ENCODE results near the gene POLDIP3. TPM values are rescaled to one million over a fixed set of nuclear protein-coding genes. Genes with fewer than 3 reads are reported as not detected.

The POLDIP3 gene
- total RNA-seq, 1 donor from 2014 or later = 66.9 TPM

DNA sequence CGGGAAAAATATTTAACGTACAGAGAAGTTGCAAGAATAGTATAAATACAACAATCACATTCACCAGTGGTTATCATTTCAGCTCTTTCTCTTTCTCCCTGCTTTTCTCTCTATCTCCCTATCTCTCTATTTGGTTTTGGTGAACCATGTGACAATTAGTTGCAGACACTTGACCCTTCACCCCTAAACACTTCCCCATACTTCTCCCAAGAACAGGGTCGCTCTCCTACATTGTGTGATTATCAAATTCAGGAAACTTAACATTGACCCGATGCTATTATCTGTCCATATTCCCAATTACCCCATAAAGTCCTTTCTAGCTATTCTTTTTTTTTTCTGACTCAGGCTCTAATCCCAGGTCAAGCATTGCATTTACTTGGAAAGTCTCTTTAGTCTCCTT lies 39.3 kb upstream of the POLDIP3 start:
- ATAC-seq = no peak
- H3K4me1 ChIP-seq = no peaks in the 10 kb centered on the region
- TF ChIP-seq, protein P1, sequence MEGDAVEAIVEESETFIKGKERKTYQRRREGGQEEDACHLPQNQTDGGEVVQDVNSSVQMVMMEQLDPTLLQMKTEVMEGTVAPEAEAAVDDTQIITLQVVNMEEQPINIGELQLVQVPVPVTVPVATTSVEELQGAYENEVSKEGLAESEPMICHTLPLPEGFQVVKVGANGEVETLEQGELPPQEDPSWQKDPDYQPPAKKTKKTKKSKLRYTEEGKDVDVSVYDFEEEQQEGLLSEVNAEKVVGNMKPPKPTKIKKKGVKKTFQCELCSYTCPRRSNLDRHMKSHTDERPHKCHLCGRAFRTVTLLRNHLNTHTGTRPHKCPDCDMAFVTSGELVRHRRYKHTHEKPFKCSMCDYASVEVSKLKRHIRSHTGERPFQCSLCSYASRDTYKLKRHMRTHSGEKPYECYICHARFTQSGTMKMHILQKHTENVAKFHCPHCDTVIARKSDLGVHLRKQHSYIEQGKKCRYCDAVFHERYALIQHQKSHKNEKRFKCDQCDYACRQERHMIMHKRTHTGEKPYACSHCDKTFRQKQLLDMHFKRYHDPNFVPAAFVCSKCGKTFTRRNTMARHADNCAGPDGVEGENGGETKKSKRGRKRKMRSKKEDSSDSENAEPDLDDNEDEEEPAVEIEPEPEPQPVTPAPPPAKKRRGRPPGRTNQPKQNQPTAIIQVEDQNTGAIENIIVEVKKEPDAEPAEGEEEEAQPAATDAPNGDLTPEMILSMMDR (IDR thresholded peaks at IDR 0.05) = no peak
- intact Hi-C loops (cut with DNase I) = loop anchor here (10.0 kb wide), 2 partner anchors 61 to 161 kb away; no protein-coding TSS in a partner anchor
- no peaks in the 10 kb centered on the region for H3K36me3 ChIP-seq
- no peak for DNase-seq
- no peak overlapping the region for H3K27ac ChIP-seq
- no peaks in the 10 kb centered on the region for H3K27me3 ChIP-seq
- no peaks in the 10 kb centered on the region for H3K9me3 ChIP-seq
- H3K4me3 ChIP-seq = no peak overlapping the region

DNA sequence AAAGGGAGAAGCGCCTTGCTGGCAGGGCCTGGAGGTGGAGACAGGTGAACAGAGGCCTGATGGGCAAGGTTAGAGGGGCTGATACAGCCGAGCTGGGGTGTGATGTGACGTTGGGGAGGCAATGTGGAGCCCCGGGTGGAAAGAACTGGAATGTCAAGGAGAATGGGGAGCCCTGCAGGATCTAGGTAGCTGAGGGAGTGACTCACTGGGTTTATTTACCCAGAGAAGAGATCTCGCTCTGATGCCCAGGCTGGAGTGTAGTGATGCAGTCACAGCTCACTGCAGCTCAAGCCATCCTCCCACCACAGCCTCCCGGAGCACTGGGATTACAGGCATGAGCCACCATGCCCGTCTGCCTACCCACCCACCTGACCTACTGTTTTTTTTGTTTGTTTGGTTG lies 36.5 kb upstream of the POLDIP3 start:
- no peak overlapping the region for H3K27ac ChIP-seq
- H3K4me1 ChIP-seq = peaks cover 24% of the 10 kb centered on the region
- intact Hi-C loops (cut with DNase I) = loop anchor here (10.0 kb wide), 2 partner anchors 64 to 164 kb away; no protein-coding TSS in a partner anchor
- no peaks in the 10 kb centered on the region for H3K36me3 ChIP-seq
- H3K4me3 ChIP-seq = no peak overlapping the region
- ATAC-seq (no peak), DNase-seq (no peak)
- TF ChIP-seq, protein P1 (IDR thresholded peaks at IDR 0.05) = no peak
- H3K27me3 ChIP-seq = no peaks in the 10 kb centered on the region
- H3K9me3 ChIP-seq = no peaks in the 10 kb centered on the region

DNA sequence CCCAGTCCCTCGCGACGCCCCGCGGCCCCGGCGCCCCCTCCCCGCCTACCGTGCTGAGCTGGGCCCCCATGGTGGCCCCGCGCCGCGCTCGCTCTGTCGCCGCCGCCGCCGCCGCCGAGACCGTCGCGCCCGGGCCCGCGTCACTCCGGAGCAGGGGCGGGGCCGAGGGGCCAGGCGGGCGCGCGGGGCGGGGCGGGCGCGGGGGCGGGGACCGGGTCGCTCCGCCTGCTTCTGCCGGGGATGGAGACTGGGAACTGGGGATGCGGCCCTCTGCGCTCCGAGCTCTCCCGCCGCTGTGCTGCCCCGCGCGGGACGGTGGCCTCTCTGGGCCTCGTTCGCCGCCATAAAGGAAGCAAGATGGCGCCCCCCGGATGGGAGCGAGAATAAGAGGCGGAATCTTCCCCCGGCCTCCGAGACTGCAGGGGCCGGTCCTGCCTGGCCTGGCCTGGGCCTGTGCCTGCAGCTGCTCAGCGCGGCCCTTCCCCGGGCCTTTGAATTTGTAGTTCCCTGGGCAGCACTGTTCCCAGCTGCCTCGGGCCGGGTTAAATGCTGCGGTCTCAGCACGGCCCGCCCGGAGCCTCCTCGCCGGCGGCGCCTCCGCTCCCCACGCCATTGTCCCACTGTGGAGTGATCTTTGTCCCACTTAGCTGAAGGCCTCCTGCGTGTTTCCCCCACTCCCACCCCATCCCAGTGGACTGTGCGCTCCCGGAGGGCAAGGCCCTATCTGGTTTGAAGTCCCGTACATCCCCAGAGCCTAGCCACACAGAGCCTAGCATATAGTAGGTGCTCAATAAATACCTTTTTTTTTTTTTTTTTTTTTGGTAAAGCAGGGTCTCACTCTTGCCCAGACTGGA lies 34.8 kb upstream of the POLDIP3 start, which contains the start of gene CYB5R3:
TSS of gene CYB5R3 (minus strand) at position 147 of the 854 bp plus-strand sequence. CDS start at position 70, 77 bp downstream.
- ATAC-seq (peak; percentile 87), DNase-seq (peak; percentile 93)
- TF ChIP-seq, protein P1 (IDR thresholded peaks at IDR 0.05) = no peak
- intact Hi-C loops (cut with DNase I) = loop anchor here (10.0 kb wide), 2 partner anchors 65 to 165 kb away; no protein-coding TSS in a partner anchor
- Histone ChIP-seq H3K36me3 (no peaks in the 10 kb centered on the region), H3K9me3 (no peaks in the 10 kb centered on the region), H3K27me3 (no peaks in the 10 kb centered on the region), H3K4me3 (peak within 1 kb of the TSS; percentile 93), H3K4me1 (peaks cover 41% of the 10 kb centered on the region), H3K27ac (peak within 1 kb of the TSS; percentile 92)

DNA sequence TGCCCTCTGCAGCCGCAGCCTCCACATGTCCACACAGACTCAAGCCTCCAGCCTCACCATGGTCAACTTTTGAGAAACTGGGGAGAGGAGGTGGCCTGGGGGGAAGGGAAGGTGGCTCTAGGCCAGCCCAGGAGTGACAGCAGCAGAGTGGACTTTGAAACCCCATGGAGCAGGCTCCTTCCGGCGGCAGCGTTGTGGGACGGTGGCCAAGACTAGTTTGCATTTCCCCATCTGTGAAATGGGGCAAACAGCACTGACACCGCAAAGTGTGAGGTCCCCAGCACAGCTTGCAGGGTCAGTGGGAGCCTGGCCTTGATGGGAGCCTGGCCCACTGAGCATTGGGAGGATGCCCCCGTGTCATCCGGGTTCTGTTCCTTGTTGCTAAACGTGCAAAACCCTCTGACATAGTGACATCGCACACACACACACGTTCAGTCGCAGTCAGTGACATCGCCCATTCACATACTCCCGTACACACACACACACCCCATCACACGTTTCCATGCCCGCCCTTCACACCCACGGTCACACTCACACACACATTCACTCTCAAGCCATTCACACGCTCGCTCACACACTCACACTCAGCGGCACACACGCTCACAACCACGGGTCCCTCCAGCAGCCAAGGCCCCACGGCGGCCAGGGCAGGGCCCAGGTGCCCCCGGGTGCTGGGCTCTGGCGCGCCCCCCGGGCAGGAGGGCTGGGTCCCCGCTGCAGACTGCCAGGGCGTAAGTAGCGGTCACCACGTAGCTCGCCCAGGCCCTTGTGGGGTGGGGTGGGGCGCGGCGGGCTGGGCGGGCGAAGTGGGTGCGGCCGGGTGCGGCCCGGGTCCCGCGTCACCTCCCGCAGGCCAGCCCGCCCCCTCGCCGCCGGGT lies 33.9 kb upstream of the POLDIP3 start:
- peak overlapping the region; percentile 93 for H3K4me3 ChIP-seq
- DNase-seq (peak; percentile 87), ATAC-seq (peak; percentile 65)
- H3K36me3 ChIP-seq = no peaks in the 10 kb centered on the region
- no peaks in the 10 kb centered on the region for H3K27me3 ChIP-seq
- TF ChIP-seq, protein P1 (IDR thresholded peaks at IDR 0.05) = no peak
- no peaks in the 10 kb centered on the region for H3K9me3 ChIP-seq
- intact Hi-C loops (cut with DNase I) = no loop called here
- peaks cover 49% of the 10 kb centered on the region for H3K4me1 ChIP-seq
- peak overlapping the region; percentile 92 for H3K27ac ChIP-seq

DNA sequence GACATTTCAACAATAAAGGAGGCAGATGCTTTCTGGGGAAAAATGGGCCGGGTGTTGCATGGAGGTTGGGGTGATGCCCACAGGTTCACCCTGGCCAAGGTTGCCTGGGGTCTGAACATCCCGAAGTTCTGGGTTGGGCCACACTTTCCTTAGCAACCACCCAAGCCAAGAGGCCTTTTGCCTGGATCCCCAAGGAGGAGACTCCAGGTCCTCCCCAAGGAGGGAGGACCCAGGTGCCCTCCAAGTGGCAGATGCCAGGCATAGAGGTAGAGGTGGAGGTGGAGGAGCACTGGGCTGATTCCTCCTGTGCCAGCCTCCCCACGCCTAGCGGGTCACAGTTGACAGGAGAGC lies 33.3 kb upstream of the POLDIP3 start:
- Histone ChIP-seq H3K4me3 (peak overlapping the region; percentile 93), H3K9me3 (no peaks in the 10 kb centered on the region), H3K4me1 (peaks cover 55% of the 10 kb centered on the region), H3K36me3 (no peaks in the 10 kb centered on the region), H3K27me3 (no peaks in the 10 kb centered on the region), H3K27ac (peak overlapping the region; percentile 92)
- intact Hi-C loops (cut with DNase I) = no loop called here
- ATAC-seq (no peak), DNase-seq (no peak)
- TF ChIP-seq, protein P1 (IDR thresholded peaks at IDR 0.05) = no peak

Measured in upper lobe of right lung (tissue), 1 donor.